Endothelial cell of umbilical vein (primary cell): ENCODE data around the gene GAB2. TPM values are rescaled to one million over a fixed set of nuclear protein-coding genes. Genes with fewer than 3 reads are reported as not detected.

ENCODE experiments used
- BruUV-seq: library from RNA; stranded (reverse); fragments of 400-500 nt; replicated peaks from 2 replicates; lab custom pipeline; 2021; lab: Mats Ljungman, UMichigan
- CTCF ChIA-PET: fragments of 300-600, 350-600 bp; sonication (Branson Sonifier 250); formaldehyde crosslinking; loops from one replicate; lab custom pipeline; 2021; ENCODE audit warnings: antibody characterized with exemption, inconsistent platforms; lab: Charles Lee
- POLR2A ChIA-PET: fragments of 300-600, 350-600 bp; sonication (Branson Sonifier 250); formaldehyde crosslinking; loops from one replicate; lab custom pipeline; 2021; ENCODE audit warnings: antibody characterized with exemption, inconsistent platforms; lab: Charles Lee
- DNase-seq: peaks from one replicate; pipeline ENCODE4 v3.0.0-alpha.2; 2011; ENCODE audit warnings: low read depth, low spot score
- FAIRE-seq: peaks from 2 replicates; lab custom pipeline; 2011; peaks lifted over from hg19 to GRCh38; lab: Jason Lieb, UNC
- H2AFZ ChIP-seq: 2 replicates; pipeline ENCODE4 v1.6.0; 2012; ENCODE audit warnings: low read depth, low read length, control low read depth, inconsistent platforms
- H3K27ac ChIP-seq: 2 replicates; pipeline ENCODE4 v1.5.1; 2011; ENCODE audit warnings: low read depth, mild to moderate bottlenecking, control low read depth, low read length, moderate library complexity; ENCODE audit not compliant: insufficient read depth
- H3K27me3 ChIP-seq, 2 experiments: 2 replicates each; pipeline versions ENCODE4 v1.6.0 to v1.6.1; 2011; ENCODE audit warnings: low read length in 2 of 2, mixed read lengths in 1 of 2; ENCODE audit not compliant: control insufficient read depth in 2 of 2, insufficient read depth in 2 of 2
- H3K36me3 ChIP-seq, 2 experiments: 2 replicates in 1 of 2; 3 replicates in 1 of 2; pipeline ENCODE4 v1.5.1; 2011; ENCODE audit warnings: low read length in 2 of 2, mild to moderate bottlenecking in 1 of 2, moderate library complexity in 1 of 2; ENCODE audit not compliant: control insufficient read depth in 2 of 2, insufficient read depth in 2 of 2; ENCODE audit errors: extremely low read depth in 1 of 2
- H3K4me1 ChIP-seq: 3 replicates; pipeline ENCODE4 v1.5.1; 2011; ENCODE audit warnings: mild to moderate bottlenecking, low read length; ENCODE audit not compliant: control insufficient read depth, insufficient read depth; ENCODE audit errors: extremely low read depth
- H3K4me2 ChIP-seq: 2 replicates; pipeline ENCODE4 v1.6.1; 2011; ENCODE audit warnings: low read length, control low read depth, mixed read lengths; ENCODE audit not compliant: insufficient read depth
- H3K4me3 ChIP-seq, 3 experiments: fragments of 200-600 bp in 1 of 3; sonication (generic), shearing (Covaris generic) in 1 of 3; replicated peaks in 1 of 3; 2 replicates each; pipeline ENCODE4 v1.5.1; 2011 to 2016; ENCODE audit warnings: control low read depth in 3 of 3, low read length in 3 of 3, mild to moderate bottlenecking in 2 of 3, inconsistent platforms in 1 of 3, low read depth in 1 of 3, moderate library complexity in 1 of 3; ENCODE audit not compliant: insufficient read depth in 1 of 3
- H3K79me2 ChIP-seq: 2 replicates; pipeline ENCODE4 v1.6.0; 2012; ENCODE audit warnings: low read length, inconsistent platforms; ENCODE audit not compliant: control insufficient read depth, insufficient read depth
- H3K9ac ChIP-seq: replicated peaks from 2 replicates; pipeline ENCODE3; 2011; ENCODE audit warnings: low read length, control low read depth; ENCODE audit not compliant: insufficient read depth; ENCODE audit errors: extremely low read depth
- H3K9me1 ChIP-seq: replicated peaks from 3 replicates; pipeline ENCODE4 v1.6.0; 2011; ENCODE audit warnings: mild to moderate bottlenecking, low read length; ENCODE audit not compliant: control insufficient read depth, insufficient read depth; ENCODE audit errors: extremely low read depth
- H3K9me3 ChIP-seq: replicated peaks from 2 replicates; pipeline ENCODE4 v1.5.1; 2012; ENCODE audit warnings: low read length, inconsistent platforms; ENCODE audit not compliant: control insufficient read depth, insufficient read depth
- H4K20me1 ChIP-seq: replicated peaks from 2 replicates; pipeline ENCODE3; 2011; ENCODE audit warnings: mild to moderate bottlenecking, low read length; ENCODE audit not compliant: control insufficient read depth, insufficient read depth; ENCODE audit errors: extremely low read depth
- CTCF ChIP-seq, 2 donors: IDR thresholded peaks; 1 replicate in 1 of 2; 2 replicates in 1 of 2; pipeline ENCODE4 v1.5.1; 2011; ENCODE audit warnings: low read length in 2 of 2, mild to moderate bottlenecking in 2 of 2, moderate library complexity in 2 of 2, control low read depth in 1 of 2, inconsistent platforms in 1 of 2, low read depth in 1 of 2; ENCODE audit not compliant: insufficient read depth in 1 of 2; ENCODE audit errors: extremely low read depth in 1 of 2
- EZH2 ChIP-seq: IDR thresholded peaks from 2 replicates; pipeline ENCODE4 v1.6.1; 2012; ENCODE audit warnings: borderline replicate concordance, low read depth, mild to moderate bottlenecking, moderate library complexity, low read length, inconsistent platforms; ENCODE audit not compliant: severe bottlenecking
- FOS ChIP-seq: IDR thresholded peaks from 2 replicates; pipeline ENCODE4 v1.6.1; 2011; ENCODE audit warnings: mild to moderate bottlenecking, low read length, moderate library complexity, borderline replicate concordance; ENCODE audit not compliant: insufficient read depth
- GATA2 ChIP-seq: IDR thresholded peaks from 2 replicates; pipeline ENCODE4 v1.7.0; 2011; ENCODE audit warnings: low read depth, mild to moderate bottlenecking, moderate library complexity, mixed read lengths, low read length; ENCODE audit not compliant: insufficient read length, insufficient read depth
- JUN ChIP-seq: IDR thresholded peaks from 2 replicates; pipeline ENCODE4 v1.6.1; 2011; ENCODE audit warnings: borderline replicate concordance, low read depth; ENCODE audit not compliant: insufficient read length, insufficient read depth
- MAX ChIP-seq: IDR thresholded peaks from 2 replicates; pipeline ENCODE4 v1.6.1; 2011; ENCODE audit not compliant: insufficient read depth, insufficient read length
- MYC ChIP-seq: IDR thresholded peaks from one replicate; pipeline ENCODE4 v1.6.1; 2011; ENCODE audit warnings: mild to moderate bottlenecking, low read depth, low read length
- POLR2A ChIP-seq: IDR thresholded peaks from 2 replicates; pipeline ENCODE4 v1.6.1; 2012; ENCODE audit warnings: low read depth, mild to moderate bottlenecking, control low read depth, low read length
- POLR2AphosphoS5 ChIP-seq: IDR thresholded peaks from 2 replicates; pipeline ENCODE4 v1.6.1; 2012; ENCODE audit warnings: low read depth, mild to moderate bottlenecking, control low read depth, low read length, moderate library complexity; ENCODE audit not compliant: insufficient read depth
- dilution Hi-C: fragments of 300-500 bp; cut with MboI; formaldehyde crosslinking; loops from one replicate; pipeline ENCODE4 v1.15.0; 2019; ENCODE audit warnings: low sequenced_read_pairs; ENCODE audit not compliant: extremely low pct_ligation_motif_present
- intact Hi-C: fragments of 100-400 bp; cut with micrococcal nuclease; formaldehyde crosslinking; loops from one replicate; pipeline ENCODE4 v1.10.0; 2022
- polyA plus RNA-seq, 4 experiments: library from polyadenylated mRNA; depleted of rRNA in 3 of 4; stranded (reverse) in 3 of 4; unstranded in 1 of 4; fragments of >200 nt; gene quantifications; 2 replicates each; pipeline versions ENCODE4 v1.2.1 to v1.2.3, GENCODE V29; 2011 to 2012; ENCODE audit warnings: missing spikeins in 1 of 4
- total RNA-seq: library from RNA; stranded (reverse); gene quantifications from 2 replicates; pipeline ENCODE4 v1.2.3, GENCODE V29; 2021

GAB2 gene
- total and polyA plus RNA-seq, 2 donors (not counting 3 experiments of a cell fraction or from before 2014, with no cell fraction given): 19.6 to 39.6 TPM

GRCh38 chr11:78341841-78342240, 75.8 kb downstream of the GAB2 start:
- BruUV-seq: no TSS peak
- FAIRE-seq: no peak
- Histone ChIP-seq H3K4me2 (no peak overlapping the region), H3K4me3 (no peak overlapping the region), H3K36me3 (no peaks in the 10 kb centered on the region), H2AFZ (no peak overlapping the region), H3K9ac (no peak overlapping the region), H3K27ac (no peak overlapping the region), H4K20me1 (peaks cover 7% of the 10 kb centered on the region), H3K9me3 (no peaks in the 10 kb centered on the region), H3K27me3 (no peaks in the 10 kb centered on the region), H3K4me1 (peaks cover 17% of the 10 kb centered on the region), H3K79me2 (peaks cover 71% of the 10 kb centered on the region), H3K9me1 (no peaks in the 10 kb centered on the region)
- intact Hi-C loops (no loop called here), dilution Hi-C loops (no loop called here)
- TF ChIP-seq EZH2: no peak
- no peak for TF ChIP-seq JUN
- TF ChIP-seq MYC: no peak
- no peak for TF ChIP-seq POLR2AphosphoS5
- TF ChIP-seq FOS: no peak
- TF ChIP-seq POLR2A: no peak
- TF ChIP-seq CTCF (IDR thresholded peaks at IDR 0.05; ENCODE audit: extremely low read depth in 1 of 2, insufficient read depth in 1 of 2, low read depth in 1 of 2, low read length in 2 of 2): no peak
- no peak for TF ChIP-seq MAX
- no peak for TF ChIP-seq GATA2
- CTCF ChIA-PET: no interaction called here
- DNase-seq: no peak
- POLR2A ChIA-PET: no interaction called here
